DOHH2 (cell line): ENCODE measurements around the gene POLR3A.

Experiments used
- EZH2phosphoT487 ChIP-seq: fragments of 200-600 bp; sonication (generic); IDR thresholded peaks from 2 replicates; pipeline ENCODE4 v1.6.1; 2017; ENCODE audit warnings: borderline replicate concordance, mild to moderate bottlenecking, antibody characterized with exemption, low read length, moderate library complexity, mixed read lengths
- TF ChIP-seq, protein P1 (sequence below): fragments of 200-600 bp; sonication (generic); IDR thresholded peaks from one replicate; pipeline ENCODE4 v1.5.1; 2014; ENCODE audit warnings: antibody characterized with exemption, mild to moderate bottlenecking, low read depth, low read length; ENCODE audit not compliant: poor library complexity, severe bottlenecking

DNA sequence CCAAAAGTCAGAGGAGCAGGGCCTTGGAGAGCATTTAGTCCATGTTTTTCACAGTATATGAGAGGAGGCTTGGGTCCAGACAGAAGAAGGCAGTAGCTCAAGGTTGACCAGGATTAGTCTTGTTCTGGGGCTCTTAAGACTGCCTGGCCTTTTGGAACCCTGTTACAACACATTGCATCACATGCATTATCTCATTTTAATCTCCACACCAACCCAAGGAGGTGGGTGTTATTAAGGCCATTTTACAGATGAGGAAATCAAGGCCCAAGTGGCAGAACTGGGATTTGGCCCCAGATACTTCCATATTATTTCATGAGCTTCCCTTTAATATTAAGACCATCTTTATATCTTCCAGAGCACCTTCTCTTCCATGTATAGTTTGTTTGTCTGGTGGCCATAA lies 43.2 kb upstream of the POLR3A start:
- TF ChIP-seq EZH2phosphoT487 = no peak
- TF ChIP-seq, protein P1, sequence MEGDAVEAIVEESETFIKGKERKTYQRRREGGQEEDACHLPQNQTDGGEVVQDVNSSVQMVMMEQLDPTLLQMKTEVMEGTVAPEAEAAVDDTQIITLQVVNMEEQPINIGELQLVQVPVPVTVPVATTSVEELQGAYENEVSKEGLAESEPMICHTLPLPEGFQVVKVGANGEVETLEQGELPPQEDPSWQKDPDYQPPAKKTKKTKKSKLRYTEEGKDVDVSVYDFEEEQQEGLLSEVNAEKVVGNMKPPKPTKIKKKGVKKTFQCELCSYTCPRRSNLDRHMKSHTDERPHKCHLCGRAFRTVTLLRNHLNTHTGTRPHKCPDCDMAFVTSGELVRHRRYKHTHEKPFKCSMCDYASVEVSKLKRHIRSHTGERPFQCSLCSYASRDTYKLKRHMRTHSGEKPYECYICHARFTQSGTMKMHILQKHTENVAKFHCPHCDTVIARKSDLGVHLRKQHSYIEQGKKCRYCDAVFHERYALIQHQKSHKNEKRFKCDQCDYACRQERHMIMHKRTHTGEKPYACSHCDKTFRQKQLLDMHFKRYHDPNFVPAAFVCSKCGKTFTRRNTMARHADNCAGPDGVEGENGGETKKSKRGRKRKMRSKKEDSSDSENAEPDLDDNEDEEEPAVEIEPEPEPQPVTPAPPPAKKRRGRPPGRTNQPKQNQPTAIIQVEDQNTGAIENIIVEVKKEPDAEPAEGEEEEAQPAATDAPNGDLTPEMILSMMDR = no peak
